ENCODE results near the gene GDF7.

The GDF7 gene

GRCh38 chr2:20670315-20671035 lies 3.5 kb downstream of the GDF7 start:
- DNase-seq (ENCODE audit: extremely low spot score, insufficient read length, low read depth) = no peak
- FAIRE-seq = no peak

GRCh38 chr2:20671036-20671735 lies 4.2 kb downstream of the GDF7 start:
- no peak for FAIRE-seq
- no peak for DNase-seq (ENCODE audit: extremely low spot score, insufficient read length, low read depth)

GRCh38 chr2:20671736-20672080 lies 4.8 kb downstream of the GDF7 start:
- no peak for FAIRE-seq

GRCh38 chr2:20672201-20672951 lies 5.4 kb downstream of the GDF7 start:
- no peak for DNase-seq (ENCODE audit: extremely low spot score, insufficient read length, low read depth)
- FAIRE-seq = no peak

More at GRCh38 chr2:20671736-20672080, 4.8 kb downstream of the GDF7 start:
- no peak for DNase-seq (ENCODE audit: extremely low spot score, insufficient read length, low read depth)

GRCh38 chr2:20673686-20674308 lies 6.9 kb downstream of the GDF7 start:
- DNase-seq (ENCODE audit: extremely low spot score, insufficient read length, low read depth) (no peak), FAIRE-seq (no peak)

GRCh38 chr2:20674309-20674965 lies 7.5 kb downstream of the GDF7 start:
- no peak for DNase-seq (ENCODE audit: extremely low spot score, insufficient read length, low read depth)
- FAIRE-seq = no peak

GRCh38 chr2:20674974-20675679 lies 8.2 kb downstream of the GDF7 start:
- FAIRE-seq = no peak
- no peak for DNase-seq (ENCODE audit: extremely low spot score, insufficient read length, low read depth)

GRCh38 chr2:20675701-20676352 lies 8.9 kb downstream of the GDF7 start:
- FAIRE-seq (peak; percentile 82), DNase-seq (ENCODE audit: extremely low spot score, insufficient read length, low read depth) (no peak)

- DNase-seq (ENCODE audit: extremely low spot score, insufficient read length, low read depth) (no peak), FAIRE-seq (peak; percentile 81)
Observed at GRCh38 chr2:20676353-20677215, 9.6 kb downstream of the GDF7 start.

GRCh38 chr2:20677301-20678085 lies 10.5 kb downstream of the GDF7 start:
- FAIRE-seq (peak; percentile 45), DNase-seq (ENCODE audit: extremely low spot score, insufficient read length, low read depth) (no peak)

- FAIRE-seq (no peak), DNase-seq (ENCODE audit: extremely low spot score, insufficient read length, low read depth) (no peak)
Observed at GRCh38 chr2:20678086-20678395, 11.1 kb downstream of the GDF7 start.

- DNase-seq (ENCODE audit: extremely low spot score, insufficient read length, low read depth) (no peak), FAIRE-seq (no peak)
Observed at GRCh38 chr2:20678780-20679179, 11.8 kb downstream of the GDF7 start.

- FAIRE-seq = no peak
Observed at GRCh38 chr2:20680744-20681375, 13.9 kb downstream of the GDF7 start.

GRCh38 chr2:20682167-20682920 lies 15.4 kb downstream of the GDF7 start:
- FAIRE-seq = no peak
- DNase-seq (ENCODE audit: extremely low spot score, insufficient read length, low read depth) = no peak

More at GRCh38 chr2:20680744-20681375, 13.9 kb downstream of the GDF7 start:
- DNase-seq (ENCODE audit: extremely low spot score, insufficient read length, low read depth) = no peak

GRCh38 chr2:20684581-20685063 lies 17.7 kb downstream of the GDF7 start:
- FAIRE-seq = no peak
- DNase-seq (ENCODE audit: extremely low spot score, insufficient read length, low read depth) = no peak

GRCh38 chr2:20687260-20687832 lies 20.4 kb downstream of the GDF7 start:
- no peak for FAIRE-seq
- DNase-seq (ENCODE audit: extremely low spot score, insufficient read length, low read depth) = no peak

Data from GM18507 (cell line).